ENCODE data around the gene MRPS2. TPM values are rescaled to one million over a fixed set of nuclear protein-coding genes. Genes with fewer than 3 reads are reported as not detected.

The MRPS2 gene
- total RNA-seq, 1 experiment from 2014 or later = 84.4 TPM

DNA sequence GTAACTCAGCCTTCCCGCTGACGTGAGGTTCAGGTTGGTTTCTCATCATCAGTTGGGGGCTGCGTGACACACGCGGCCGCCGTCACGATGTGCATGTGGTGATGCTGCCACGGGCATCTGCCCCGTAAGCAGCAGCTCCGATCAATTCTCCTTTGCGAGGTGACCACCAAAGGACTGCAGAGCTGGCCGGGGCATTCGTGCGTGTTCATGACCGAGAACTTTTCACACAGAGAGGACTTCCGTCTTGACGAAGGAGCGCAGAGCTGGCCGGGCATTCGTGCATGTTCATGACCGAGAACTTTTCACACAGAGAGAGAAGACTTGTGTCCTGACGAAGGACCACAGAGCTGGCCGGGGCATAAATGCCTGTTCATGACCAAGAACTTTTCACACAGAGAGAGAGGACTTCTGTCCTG lies 16.9 kb downstream of the MRPS2 start:
- BruUV-seq (replicated peaks) = no TSS peak
- Histone ChIP-seq H3K4me1 (replicated peaks; ENCODE audit: insufficient read depth) (no peaks in the 10 kb centered on the region), H3K9me2 (ENCODE audit: insufficient read depth) (no peaks in the 10 kb centered on the region), H3K27ac (no peak overlapping the region), H4K20me1 (ENCODE audit: insufficient read depth) (no peaks in the 10 kb centered on the region), H3F3A (ENCODE audit: insufficient read depth, low read depth) (no peaks in the 10 kb centered on the region), H3K4me2 (no peak overlapping the region), H3K9me3 (ENCODE audit: insufficient read depth, low read depth) (no peaks in the 10 kb centered on the region), H3K4me3 (no peak overlapping the region), H3K36me3 (ENCODE audit: low read depth) (no peaks in the 10 kb centered on the region), H3K27me3 (ENCODE audit: insufficient read depth, low read depth) (peaks cover 47% of the 10 kb centered on the region), H3K79me2 (ENCODE audit: low read depth) (no peaks in the 10 kb centered on the region), H2AFZ (no peak overlapping the region)
- DNase-seq = no peak
- ChIA-PET CTCF (no interaction called here), POLR2A (ENCODE audit: unreplicated experiment) (no interaction called here)
- intact Hi-C loops (cut with micrococcal nuclease; ENCODE audit: unreplicated experiment) = no loop called here
- TF ChIP-seq, protein P1, sequence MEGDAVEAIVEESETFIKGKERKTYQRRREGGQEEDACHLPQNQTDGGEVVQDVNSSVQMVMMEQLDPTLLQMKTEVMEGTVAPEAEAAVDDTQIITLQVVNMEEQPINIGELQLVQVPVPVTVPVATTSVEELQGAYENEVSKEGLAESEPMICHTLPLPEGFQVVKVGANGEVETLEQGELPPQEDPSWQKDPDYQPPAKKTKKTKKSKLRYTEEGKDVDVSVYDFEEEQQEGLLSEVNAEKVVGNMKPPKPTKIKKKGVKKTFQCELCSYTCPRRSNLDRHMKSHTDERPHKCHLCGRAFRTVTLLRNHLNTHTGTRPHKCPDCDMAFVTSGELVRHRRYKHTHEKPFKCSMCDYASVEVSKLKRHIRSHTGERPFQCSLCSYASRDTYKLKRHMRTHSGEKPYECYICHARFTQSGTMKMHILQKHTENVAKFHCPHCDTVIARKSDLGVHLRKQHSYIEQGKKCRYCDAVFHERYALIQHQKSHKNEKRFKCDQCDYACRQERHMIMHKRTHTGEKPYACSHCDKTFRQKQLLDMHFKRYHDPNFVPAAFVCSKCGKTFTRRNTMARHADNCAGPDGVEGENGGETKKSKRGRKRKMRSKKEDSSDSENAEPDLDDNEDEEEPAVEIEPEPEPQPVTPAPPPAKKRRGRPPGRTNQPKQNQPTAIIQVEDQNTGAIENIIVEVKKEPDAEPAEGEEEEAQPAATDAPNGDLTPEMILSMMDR (conservative IDR thresholded peaks at IDR 0.05) = no peak
- no peak for TF ChIP-seq EZH2 (IDR thresholded peaks at IDR 0.05; ENCODE audit: low read depth)

GRCh38 chr9:135519179-135519971 lies 18.9 kb downstream of the MRPS2 start:
- POLR2A ChIA-PET (ENCODE audit: unreplicated experiment) = no interaction called here
- TF ChIP-seq, protein P1 (conservative IDR thresholded peaks at IDR 0.05) = no peak
- TF ChIP-seq EZH2 (IDR thresholded peaks at IDR 0.05; ENCODE audit: low read depth) = no peak
- no peak for DNase-seq
- CTCF ChIA-PET = no interaction called here
- Histone ChIP-seq H2AFZ (no peak overlapping the region), H3K36me3 (ENCODE audit: low read depth) (no peaks in the 10 kb centered on the region), H3K27me3 (ENCODE audit: insufficient read depth, low read depth) (peaks cover 56% of the 10 kb centered on the region), H3F3A (ENCODE audit: insufficient read depth, low read depth) (no peaks in the 10 kb centered on the region), H3K27ac (no peak overlapping the region), H3K79me2 (ENCODE audit: low read depth) (no peaks in the 10 kb centered on the region), H3K4me2 (no peak overlapping the region), H3K9me2 (ENCODE audit: insufficient read depth) (no peaks in the 10 kb centered on the region), H3K4me1 (replicated peaks; ENCODE audit: insufficient read depth) (no peaks in the 10 kb centered on the region), H3K9me3 (ENCODE audit: insufficient read depth, low read depth) (no peaks in the 10 kb centered on the region), H3K4me3 (no peak overlapping the region), H4K20me1 (ENCODE audit: insufficient read depth) (no peaks in the 10 kb centered on the region)
- intact Hi-C loops (cut with micrococcal nuclease; ENCODE audit: unreplicated experiment) = no loop called here
- BruUV-seq (replicated peaks) = no TSS peak

DNA sequence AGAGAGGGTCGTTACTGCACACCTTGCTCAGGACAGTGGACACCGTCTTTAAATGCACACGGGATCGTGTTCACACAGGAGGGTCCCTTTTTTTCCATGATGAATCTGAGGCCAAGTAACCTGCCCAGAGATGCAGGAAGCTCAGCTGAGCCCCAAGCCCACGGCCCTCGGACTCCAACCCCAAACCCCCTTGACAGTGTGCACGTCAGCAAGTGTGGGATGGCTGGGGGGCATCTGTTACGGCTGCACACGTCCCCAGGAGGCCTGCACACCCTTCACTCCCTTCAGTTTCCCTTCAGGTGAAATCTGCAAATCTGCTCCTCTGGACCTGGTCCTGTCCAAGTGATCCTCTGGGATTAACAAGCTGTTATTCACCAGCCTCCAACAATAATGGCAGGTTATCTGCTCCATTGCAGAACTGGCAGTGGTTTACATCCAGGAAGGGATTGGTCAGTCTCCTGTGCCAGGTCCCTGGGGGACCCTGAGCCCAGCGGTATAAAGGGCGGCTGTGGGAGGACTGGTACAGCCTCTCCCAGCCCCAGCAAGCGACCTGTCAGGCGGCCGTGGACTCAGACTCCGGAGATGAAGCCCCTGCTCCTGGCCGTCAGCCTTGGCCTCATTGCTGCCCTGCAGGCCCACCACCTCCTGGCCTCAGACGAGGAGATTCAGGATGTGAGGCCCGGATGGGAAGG lies 20.6 kb downstream of the MRPS2 start, which contains the start of gene LCN1:
LCN1 (plus strand) TSS at position 525 of the 692 bp plus-strand sequence; CDS start at position 583, 58 bp downstream.
- Histone ChIP-seq H3F3A (ENCODE audit: insufficient read depth, low read depth) (no peaks in the 10 kb centered on the region), H3K79me2 (ENCODE audit: low read depth) (no peaks in the 10 kb centered on the region), H3K9me3 (ENCODE audit: insufficient read depth, low read depth) (no peaks in the 10 kb centered on the region), H3K36me3 (ENCODE audit: low read depth) (no peaks in the 10 kb centered on the region), H3K9me2 (ENCODE audit: insufficient read depth) (no peaks in the 10 kb centered on the region), H3K4me3 (no peak within 1 kb of the TSS), H3K4me2 (no peak within 1 kb of the TSS), H3K4me1 (replicated peaks; ENCODE audit: insufficient read depth) (no peaks in the 10 kb centered on the region), H4K20me1 (ENCODE audit: insufficient read depth) (no peaks in the 10 kb centered on the region), H3K27me3 (ENCODE audit: insufficient read depth, low read depth) (peaks cover 60% of the 10 kb centered on the region), H3K27ac (no peak within 1 kb of the TSS), H2AFZ (no peak within 1 kb of the TSS)
- no TSS peak for BruUV-seq (replicated peaks)
- no peak for DNase-seq
- TF ChIP-seq, protein P1 (conservative IDR thresholded peaks at IDR 0.05) = no peak
- TF ChIP-seq EZH2 (IDR thresholded peaks at IDR 0.05; ENCODE audit: low read depth) = no peak
- ChIA-PET POLR2A (ENCODE audit: unreplicated experiment) (no interaction called here), CTCF (no interaction called here)
- intact Hi-C loops (cut with micrococcal nuclease; ENCODE audit: unreplicated experiment) = no loop called here
